ENCODE results near the gene IGLL5. TPM values are rescaled to one million over a fixed set of nuclear protein-coding genes. Genes with fewer than 3 reads are reported as not detected.

IGLL5 gene
- total RNA-seq, 1 donor from 2014 or later = not detected

- no peak for DNase-seq
These were observed 24.6 kb upstream of the IGLL5 start for GRCh38 chr22:22863001-22863400.

- DNase-seq = peak; percentile 67
These were observed 22.1 kb upstream of the IGLL5 start for GRCh38 chr22:22865311-22866072.

GRCh38 chr22:22866381-22867111, 21.1 kb upstream of the IGLL5 start:
- DNase-seq = peak; percentile 69

- DNase-seq = no peak
These were observed 19.5 kb upstream of the IGLL5 start for GRCh38 chr22:22867996-22868715.

GRCh38 chr22:22870577-22871404, 16.8 kb upstream of the IGLL5 start:
- no peak for DNase-seq

GRCh38 chr22:22871536-22872278, 15.9 kb upstream of the IGLL5 start:
- no peak for DNase-seq

- DNase-seq = no peak
These were observed 14.6 kb upstream of the IGLL5 start for GRCh38 chr22:22872722-22873708.

GRCh38 chr22:22877523-22878210, 9.9 kb upstream of the IGLL5 start:
- peak; percentile 78 for DNase-seq

- no peak for DNase-seq
These were observed 9.4 kb upstream of the IGLL5 start for GRCh38 chr22:22878211-22878570.

- DNase-seq = no peak
These were observed 8.6 kb upstream of the IGLL5 start for GRCh38 chr22:22878801-22879674.

- no peak for DNase-seq
These were observed 7.9 kb upstream of the IGLL5 start for GRCh38 chr22:22879675-22880155.

GRCh38 chr22:22880645-22881044, 7.0 kb upstream of the IGLL5 start:
- no peak for DNase-seq

- DNase-seq = no peak
These were observed 6.3 kb upstream of the IGLL5 start for GRCh38 chr22:22881116-22882000.

- DNase-seq = no peak
These were observed 5.4 kb upstream of the IGLL5 start for GRCh38 chr22:22882033-22882717.

- no peak for DNase-seq
These were observed 4.4 kb upstream of the IGLL5 start for GRCh38 chr22:22883090-22883727.

Measured in tongue (tissue), 2 donors.